D721Med (cell line): Measurements from ENCODE around the gene SLC7A6.

ENCODE experiments used
- DNase-seq: peaks from one replicate; pipeline ENCODE4 v3.0.0; 2011; ENCODE audit warnings: low spot score; ENCODE audit not compliant: insufficient read length
- FAIRE-seq: peaks from 2 replicates; lab custom pipeline; 2011; peaks lifted over from hg19 to GRCh38; lab: Jason Lieb, UNC
- CTCF ChIP-seq: IDR thresholded peaks from 2 replicates; pipeline ENCODE4 v1.5.1; 2012; ENCODE audit warnings: mild to moderate bottlenecking, control low read depth; ENCODE audit not compliant: insufficient read depth; ENCODE audit errors: missing control alignments

Gene SLC7A6

GRCh38 chr16:68226116-68226515, 38.2 kb upstream of the SLC7A6 start:
- no peak for TF ChIP-seq CTCF
- no peak for DNase-seq
- no peak for FAIRE-seq

- FAIRE-seq (no peak), DNase-seq (no peak)
- TF ChIP-seq CTCF = no peak
Measured at GRCh38 chr16:68227183-68227793, 37.0 kb upstream of the SLC7A6 start.

GRCh38 chr16:68227850-68228553, 36.3 kb upstream of the SLC7A6 start:
- FAIRE-seq (no peak), DNase-seq (no peak)
- no peak for TF ChIP-seq CTCF

- DNase-seq (no peak), FAIRE-seq (no peak)
- no peak for TF ChIP-seq CTCF
Measured at GRCh38 chr16:68228652-68229051, 35.7 kb upstream of the SLC7A6 start.

GRCh38 chr16:68229431-68230175, 34.7 kb upstream of the SLC7A6 start:
- DNase-seq = no peak
- no peak for FAIRE-seq
- peak; percentile 85 for TF ChIP-seq CTCF

- no peak for TF ChIP-seq CTCF
- no peak for DNase-seq
- FAIRE-seq = no peak
Measured at GRCh38 chr16:68230176-68230571, 34.2 kb upstream of the SLC7A6 start.
